Smooth muscle cell of bladder (primary cell): Measurements from ENCODE around the gene ART5. TPM values are rescaled to one million over a fixed set of nuclear protein-coding genes. Genes with fewer than 3 reads are reported as not detected.

ENCODE experiments used
- total RNA-seq: library from RNA; depleted of rRNA; stranded (reverse); fragments of >200 nt; gene quantifications from 2 replicates; pipeline ENCODE4 v1.2.3, GENCODE V29; 2014

ART5 gene
- 0.37 TPM in 1 of 2 replicates, not detected in the other for total RNA-seq

GRCh38 chr11:3641701-3642070 is at the start of gene ART5:
Gene ART5, minus strand, starts transcription at chr11:3641992. Its CDS starts 130 bp downstream, at chr11:3641862.

GRCh38 chr11:3671334-3672254 is 29.8 kb upstream of the ART5 start, which contains the start of gene CHRNA10:
Gene CHRNA10, minus strand, starts transcription at chr11:3671384. Its CDS starts 72 bp downstream, at chr11:3671312.

GRCh38 chr11:3644817-3645235 is 3.0 kb upstream of the ART5 start, which contains the start of gene ART1:
Gene ART1, plus strand, starts transcription at chr11:3645128. Its CDS starts 14,086 bp downstream, at chr11:3659214.

Other genes starting within 250 kb of the ART5 start
- not detected in 2 replicates for gene ART1, start 3.1 kb upstream of the ART5 start, total RNA-seq
- gene CHRNA10, start 29.4 kb upstream of the ART5 start, total RNA-seq: 0.43 and 0.83 TPM in 2 replicates
- gene NUP98, start 155.6 kb upstream of the ART5 start, total RNA-seq: 77.9 and 90.6 TPM in 2 replicates
- gene PGAP2, start 166.6 kb upstream of the ART5 start, total RNA-seq: 9.0 and 10.4 TPM in 2 replicates
- 4.4 and 8.3 TPM in 2 replicates for gene RHOG, start 199.0 kb upstream of the ART5 start, total RNA-seq
- gene STIM1, start 213.7 kb upstream of the ART5 start, total RNA-seq: 26.7 and 40.2 TPM in 2 replicates